ENCODE results near the gene SCGB1D4.

SCGB1D4 gene

GRCh38 chr11:62273284-62273683 is 25.6 kb downstream of the SCGB1D4 start:
- DNase-seq: no peak

- DNase-seq: no peak
Measured at GRCh38 chr11:62269654-62270278, 29.1 kb downstream of the SCGB1D4 start, which contains the start of gene SCGB2A2. Gene SCGB2A2, plus strand, starts transcription at chr11:62270158. Its CDS starts 59 bp downstream, at chr11:62270217.

GRCh38 chr11:62267576-62267975 is 31.3 kb downstream of the SCGB1D4 start:
- no peak for DNase-seq

- DNase-seq: no peak
Measured at GRCh38 chr11:62267050-62267449, 31.8 kb downstream of the SCGB1D4 start.

- peak; percentile 43 to 44 for DNase-seq
Measured at GRCh38 chr11:62266558-62266957, 32.3 kb downstream of the SCGB1D4 start.

- no peak for DNase-seq
Measured at GRCh38 chr11:62264004-62264403, 34.9 kb downstream of the SCGB1D4 start.

- DNase-seq: no peak
Measured at GRCh38 chr11:62260261-62260953, 38.5 kb downstream of the SCGB1D4 start.

- DNase-seq: no peak
Measured at GRCh38 chr11:62256281-62256680, 42.6 kb downstream of the SCGB1D4 start.

- no peak for DNase-seq
Measured at GRCh38 chr11:62253999-62254542, 44.8 kb downstream of the SCGB1D4 start.

GRCh38 chr11:62251698-62252097 is 47.2 kb downstream of the SCGB1D4 start:
- no peak for DNase-seq

Data from activated T-cell treated with anti-CD3 and anti-CD28 coated beads, Interleukin-2, amount 50 U/mL, for 48 hours (primary cell).